ENCODE data around the gene EIF3F.

EIF3F gene

DNA sequence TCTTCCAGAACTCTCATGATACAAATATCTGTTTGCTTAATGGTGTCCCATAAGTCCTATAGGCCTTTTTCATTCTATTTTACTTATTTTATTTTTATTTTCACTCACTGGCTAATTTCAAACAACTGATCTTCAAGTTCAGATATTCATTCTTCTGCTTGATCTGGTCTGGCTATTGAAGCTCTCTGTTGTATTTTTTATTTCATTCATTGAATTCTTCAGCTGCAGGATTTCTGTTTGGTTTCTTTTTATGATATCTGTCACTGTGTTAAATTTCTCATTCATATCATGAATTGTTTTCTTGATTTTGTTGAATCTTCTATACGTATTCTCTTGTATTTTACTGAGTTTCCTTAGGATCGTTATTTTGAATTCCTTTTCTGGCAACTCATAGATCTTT, 43.0 kb upstream of the EIF3F start:
- H3K36me3 ChIP-seq (ENCODE audit: insufficient read depth, low read length): no peaks in the 10 kb centered on the region
- H3K4me1 ChIP-seq (ENCODE audit: insufficient read depth, low read length): no peaks in the 10 kb centered on the region
- H4K20me1 ChIP-seq (ENCODE audit: insufficient read depth, low read length): no peaks in the 10 kb centered on the region
- no peak overlapping the region for H2AFZ ChIP-seq (ENCODE audit: low read depth, low read length)
- no peak for ATAC-seq (ENCODE audit: insufficient read depth, low read depth)
- no peak overlapping the region for H3K27ac ChIP-seq (ENCODE audit: low read length)
- TF ChIP-seq, protein P1, sequence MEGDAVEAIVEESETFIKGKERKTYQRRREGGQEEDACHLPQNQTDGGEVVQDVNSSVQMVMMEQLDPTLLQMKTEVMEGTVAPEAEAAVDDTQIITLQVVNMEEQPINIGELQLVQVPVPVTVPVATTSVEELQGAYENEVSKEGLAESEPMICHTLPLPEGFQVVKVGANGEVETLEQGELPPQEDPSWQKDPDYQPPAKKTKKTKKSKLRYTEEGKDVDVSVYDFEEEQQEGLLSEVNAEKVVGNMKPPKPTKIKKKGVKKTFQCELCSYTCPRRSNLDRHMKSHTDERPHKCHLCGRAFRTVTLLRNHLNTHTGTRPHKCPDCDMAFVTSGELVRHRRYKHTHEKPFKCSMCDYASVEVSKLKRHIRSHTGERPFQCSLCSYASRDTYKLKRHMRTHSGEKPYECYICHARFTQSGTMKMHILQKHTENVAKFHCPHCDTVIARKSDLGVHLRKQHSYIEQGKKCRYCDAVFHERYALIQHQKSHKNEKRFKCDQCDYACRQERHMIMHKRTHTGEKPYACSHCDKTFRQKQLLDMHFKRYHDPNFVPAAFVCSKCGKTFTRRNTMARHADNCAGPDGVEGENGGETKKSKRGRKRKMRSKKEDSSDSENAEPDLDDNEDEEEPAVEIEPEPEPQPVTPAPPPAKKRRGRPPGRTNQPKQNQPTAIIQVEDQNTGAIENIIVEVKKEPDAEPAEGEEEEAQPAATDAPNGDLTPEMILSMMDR (IDR thresholded peaks at IDR 0.05; ENCODE audit: borderline replicate concordance, extremely low read depth, low read length, poor library complexity, severe bottlenecking): no peak
- no peak overlapping the region for H3K9ac ChIP-seq (ENCODE audit: low read depth, low read length)
- H3K9me3 ChIP-seq (ENCODE audit: insufficient read depth, low read length, severe bottlenecking): no peaks in the 10 kb centered on the region
- no peaks in the 10 kb centered on the region for H3K79me2 ChIP-seq (ENCODE audit: insufficient read depth, low read length)
- no peak overlapping the region for H3K4me2 ChIP-seq (ENCODE audit: insufficient read depth, low read length)
- no peak overlapping the region for H3K4me3 ChIP-seq (ENCODE audit: low read depth in 1 of 2, low read length in 2 of 2)
- H3K27me3 ChIP-seq (ENCODE audit: insufficient read depth, low read length, poor library complexity): peaks cover 6% of the 10 kb centered on the region
- no peak for DNase-seq

DNA sequence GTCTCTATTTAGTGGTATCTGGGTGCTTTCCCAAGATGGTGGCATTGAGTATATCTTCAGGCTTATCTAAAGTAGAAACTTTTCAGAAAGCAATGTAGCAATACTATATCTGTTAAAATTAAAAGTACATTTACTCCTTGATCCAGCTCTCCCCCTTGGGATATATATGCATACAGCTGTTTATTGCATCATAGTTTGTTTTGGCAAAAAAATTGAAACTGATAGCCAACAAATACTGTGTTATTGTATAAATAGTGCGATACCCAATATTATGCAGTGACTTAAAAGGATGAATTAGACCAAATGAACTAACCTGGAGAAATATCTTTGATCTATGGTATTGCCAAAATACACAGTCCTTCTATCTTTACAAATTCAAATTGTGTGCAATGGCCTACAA, 37.2 kb upstream of the EIF3F start:
- no peak overlapping the region for H3K9ac ChIP-seq (ENCODE audit: low read depth, low read length)
- no peaks in the 10 kb centered on the region for H3K36me3 ChIP-seq (ENCODE audit: insufficient read depth, low read length)
- H3K27me3 ChIP-seq (ENCODE audit: insufficient read depth, low read length, poor library complexity): peaks cover 2% of the 10 kb centered on the region
- H3K4me1 ChIP-seq (ENCODE audit: insufficient read depth, low read length): no peaks in the 10 kb centered on the region
- no peak for TF ChIP-seq EZH2 (IDR thresholded peaks at IDR 0.05; ENCODE audit: borderline replicate concordance, low read depth, low read length, severe bottlenecking)
- TF ChIP-seq, protein P1 (IDR thresholded peaks at IDR 0.05; ENCODE audit: borderline replicate concordance, extremely low read depth, low read length, poor library complexity, severe bottlenecking): no peak
- H3K4me2 ChIP-seq (ENCODE audit: insufficient read depth, low read length): no peak overlapping the region
- no peaks in the 10 kb centered on the region for H3K79me2 ChIP-seq (ENCODE audit: insufficient read depth, low read length)
- no peak overlapping the region for H2AFZ ChIP-seq (ENCODE audit: low read depth, low read length)
- no peak for DNase-seq
- H3K4me3 ChIP-seq (ENCODE audit: low read depth in 1 of 2, low read length in 2 of 2): no peak overlapping the region
- H3K27ac ChIP-seq (ENCODE audit: low read length): no peak overlapping the region
- ATAC-seq (ENCODE audit: insufficient read depth, low read depth): no peak
- H4K20me1 ChIP-seq (ENCODE audit: insufficient read depth, low read length): no peaks in the 10 kb centered on the region
- no peaks in the 10 kb centered on the region for H3K9me3 ChIP-seq (ENCODE audit: insufficient read depth, low read length, severe bottlenecking)

DNA sequence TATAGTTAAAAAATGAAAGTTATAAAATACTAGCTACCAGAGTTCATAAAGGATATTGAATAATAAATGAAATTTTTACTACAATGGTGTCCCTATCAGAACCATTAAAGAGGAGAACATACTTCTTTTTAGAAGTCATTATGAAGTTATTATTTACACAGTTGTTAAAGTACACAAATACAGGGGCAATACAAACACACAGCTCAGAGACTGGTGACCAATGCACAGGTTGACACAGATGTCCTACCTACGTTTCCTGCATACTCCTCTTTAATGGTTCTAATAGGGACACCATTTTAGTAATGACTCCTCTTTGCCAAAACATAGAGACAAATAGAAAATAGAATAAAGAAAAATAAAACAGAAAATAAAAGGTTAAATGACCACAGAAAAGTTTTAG, 31.9 kb upstream of the EIF3F start:
- no peaks in the 10 kb centered on the region for H3K27me3 ChIP-seq (ENCODE audit: insufficient read depth, low read length, poor library complexity)
- TF ChIP-seq, protein P1 (IDR thresholded peaks at IDR 0.05; ENCODE audit: borderline replicate concordance, extremely low read depth, low read length, poor library complexity, severe bottlenecking): no peak
- no peak for TF ChIP-seq EZH2 (IDR thresholded peaks at IDR 0.05; ENCODE audit: borderline replicate concordance, low read depth, low read length, severe bottlenecking)
- no peak overlapping the region for H3K4me3 ChIP-seq (ENCODE audit: low read depth in 1 of 2, low read length in 2 of 2)
- no peak overlapping the region for H2AFZ ChIP-seq (ENCODE audit: low read depth, low read length)
- no peaks in the 10 kb centered on the region for H3K9me3 ChIP-seq (ENCODE audit: insufficient read depth, low read length, severe bottlenecking)
- H3K27ac ChIP-seq (ENCODE audit: low read length): no peak overlapping the region
- DNase-seq: no peak
- no peak for ATAC-seq (ENCODE audit: insufficient read depth, low read depth)
- H3K79me2 ChIP-seq (ENCODE audit: insufficient read depth, low read length): no peaks in the 10 kb centered on the region
- H3K9ac ChIP-seq (ENCODE audit: low read depth, low read length): no peak overlapping the region
- no peaks in the 10 kb centered on the region for H3K36me3 ChIP-seq (ENCODE audit: insufficient read depth, low read length)
- no peaks in the 10 kb centered on the region for H4K20me1 ChIP-seq (ENCODE audit: insufficient read depth, low read length)
- no peaks in the 10 kb centered on the region for H3K4me1 ChIP-seq (ENCODE audit: insufficient read depth, low read length)
- H3K4me2 ChIP-seq (ENCODE audit: insufficient read depth, low read length): no peak overlapping the region

DNA sequence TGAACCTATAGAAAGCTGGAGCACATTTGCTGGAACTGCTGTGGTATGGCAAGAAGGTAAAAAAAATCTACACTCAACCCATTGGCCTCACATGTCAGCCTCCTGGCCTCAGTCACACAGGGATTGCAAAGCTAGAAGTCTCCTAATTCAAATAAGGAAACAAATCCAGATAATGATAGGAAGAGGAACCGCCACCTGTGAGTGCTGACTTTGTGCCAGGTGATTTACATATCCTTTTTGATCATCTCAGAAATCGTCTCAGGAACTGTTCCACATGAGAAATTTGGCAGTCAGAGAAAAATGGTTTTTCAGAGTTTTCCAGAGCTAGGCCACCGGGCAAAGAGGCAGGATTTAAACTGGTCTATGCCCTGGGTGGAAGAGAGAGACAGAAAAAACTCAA, 22.9 kb upstream of the EIF3F start:
- no peaks in the 10 kb centered on the region for H3K36me3 ChIP-seq (ENCODE audit: insufficient read depth, low read length)
- H4K20me1 ChIP-seq (ENCODE audit: insufficient read depth, low read length): no peaks in the 10 kb centered on the region
- H3K27ac ChIP-seq (ENCODE audit: low read length): no peak overlapping the region
- H3K27me3 ChIP-seq (ENCODE audit: insufficient read depth, low read length, poor library complexity): peaks cover 18% of the 10 kb centered on the region
- ATAC-seq (ENCODE audit: insufficient read depth, low read depth) (no peak), DNase-seq (no peak)
- H3K9me3 ChIP-seq (ENCODE audit: insufficient read depth, low read length, severe bottlenecking): no peaks in the 10 kb centered on the region
- no peaks in the 10 kb centered on the region for H3K4me1 ChIP-seq (ENCODE audit: insufficient read depth, low read length)
- H3K4me3 ChIP-seq (ENCODE audit: low read depth in 1 of 2, low read length in 2 of 2): no peak overlapping the region
- H3K9ac ChIP-seq (ENCODE audit: low read depth, low read length): no peak overlapping the region
- no peak overlapping the region for H2AFZ ChIP-seq (ENCODE audit: low read depth, low read length)
- TF ChIP-seq, protein P1 (IDR thresholded peaks at IDR 0.05; ENCODE audit: borderline replicate concordance, extremely low read depth, low read length, poor library complexity, severe bottlenecking): no peak
- TF ChIP-seq EZH2 (IDR thresholded peaks at IDR 0.05; ENCODE audit: borderline replicate concordance, low read depth, low read length, severe bottlenecking): no peak
- H3K4me2 ChIP-seq (ENCODE audit: insufficient read depth, low read length): no peak overlapping the region
- H3K79me2 ChIP-seq (ENCODE audit: insufficient read depth, low read length): no peaks in the 10 kb centered on the region

Data from DND-41 (cell line).